Left forelimb (tissue), 1 donor: ENCODE data around the gene COMMD3.
"Not testable (repeated sequence)": the region's sequence is repeated elsewhere in the genome, so short reads cannot be mapped to it uniquely, and the experiment has no call there.

Experiments used
- DNase-seq: peaks from one replicate; pipeline ENCODE4 v3.0.0-alpha.2; 2018; ENCODE audit warnings: low spot score

COMMD3 gene

DNA sequence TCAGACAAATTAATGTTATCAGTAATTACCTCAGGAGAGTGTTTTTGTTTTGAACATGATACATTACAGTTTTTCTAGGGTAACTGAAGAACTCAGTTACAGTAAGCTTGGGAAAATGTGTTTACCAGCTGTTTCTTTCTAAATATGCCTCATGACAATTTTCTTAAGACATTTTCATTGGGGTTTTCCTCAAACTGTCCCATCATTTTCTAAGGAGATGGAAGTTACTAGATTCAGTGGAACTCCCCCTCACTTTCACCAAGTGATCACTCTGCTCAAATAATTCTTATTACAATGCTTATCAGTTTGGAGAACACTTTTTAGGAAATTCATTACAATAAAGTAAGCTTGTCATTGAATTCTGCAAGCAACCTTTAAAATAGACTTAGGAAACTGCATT is 22.7 kb downstream of the COMMD3 start:
- DNase-seq = no peak

DNA sequence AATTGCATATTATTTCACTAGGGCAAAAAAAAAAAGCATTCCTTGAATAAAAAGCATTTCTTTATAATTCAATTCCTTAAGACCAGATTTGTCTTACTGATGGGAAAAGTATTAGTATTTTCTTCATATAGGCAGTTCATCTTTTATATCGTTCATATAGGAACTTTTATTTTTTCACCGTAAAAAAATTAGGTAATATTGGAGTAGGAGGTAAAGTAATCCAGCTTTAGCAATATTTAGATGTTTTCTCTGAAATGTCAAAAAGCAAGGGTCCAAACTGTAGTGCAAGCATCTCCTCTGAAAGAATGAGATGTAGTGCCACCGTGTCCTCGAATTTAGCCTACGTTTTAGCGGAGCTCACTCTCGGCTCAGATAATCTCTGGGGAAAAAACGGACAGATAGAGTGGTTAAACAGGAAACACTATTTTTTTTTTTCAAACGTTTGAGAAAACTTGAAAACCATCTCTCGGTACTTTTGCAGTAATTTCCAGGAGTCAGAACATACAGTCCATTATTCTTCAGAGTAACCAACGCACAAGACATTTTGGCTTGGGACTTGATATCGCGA is 23.7 kb downstream of the COMMD3 start:
- no peak for DNase-seq

DNA sequence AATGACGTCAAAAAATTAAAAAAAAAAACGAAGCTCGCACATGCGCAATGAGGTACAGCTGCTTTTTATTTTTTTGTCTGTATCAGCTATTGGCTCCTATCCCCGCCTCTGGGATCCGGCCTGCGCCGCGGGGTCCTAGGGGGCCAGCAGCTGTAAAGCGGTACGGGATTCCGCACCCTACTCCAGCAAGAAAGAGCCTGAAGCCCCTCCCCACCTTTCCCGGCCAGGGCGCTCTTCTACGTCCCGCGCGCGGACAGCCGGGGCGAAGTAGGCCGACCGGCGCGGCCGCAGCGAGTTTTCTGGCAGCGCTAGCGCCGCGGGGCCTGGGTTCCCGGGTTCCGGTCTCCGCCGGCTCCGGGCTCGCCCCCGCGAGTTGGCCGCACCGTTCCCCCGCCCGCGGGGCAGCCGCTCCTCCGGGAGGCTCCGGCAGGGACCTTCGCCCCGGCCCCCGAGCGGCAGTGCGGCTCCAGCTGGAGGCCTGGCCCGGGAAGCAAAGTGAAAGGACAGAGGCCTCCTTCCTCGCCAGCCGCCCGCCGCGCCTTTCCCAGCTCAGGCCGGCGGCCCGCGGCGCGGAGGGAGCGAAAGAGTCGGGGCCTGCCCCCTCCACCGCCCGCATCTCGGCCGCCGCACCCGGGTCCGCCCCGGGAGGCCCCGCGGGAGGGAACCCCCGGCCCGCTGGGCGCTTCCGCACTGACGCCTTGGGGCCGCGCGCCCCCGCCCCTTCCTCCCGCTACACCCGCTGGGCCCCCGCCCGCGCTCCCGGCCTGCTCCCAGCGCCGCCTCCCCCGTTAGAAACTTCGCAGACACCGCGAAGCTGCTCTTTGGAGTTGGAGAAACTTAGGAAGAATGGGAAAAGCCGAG is 24.4 kb downstream of the COMMD3 start:
- peak; percentile 89 for DNase-seq

DNA sequence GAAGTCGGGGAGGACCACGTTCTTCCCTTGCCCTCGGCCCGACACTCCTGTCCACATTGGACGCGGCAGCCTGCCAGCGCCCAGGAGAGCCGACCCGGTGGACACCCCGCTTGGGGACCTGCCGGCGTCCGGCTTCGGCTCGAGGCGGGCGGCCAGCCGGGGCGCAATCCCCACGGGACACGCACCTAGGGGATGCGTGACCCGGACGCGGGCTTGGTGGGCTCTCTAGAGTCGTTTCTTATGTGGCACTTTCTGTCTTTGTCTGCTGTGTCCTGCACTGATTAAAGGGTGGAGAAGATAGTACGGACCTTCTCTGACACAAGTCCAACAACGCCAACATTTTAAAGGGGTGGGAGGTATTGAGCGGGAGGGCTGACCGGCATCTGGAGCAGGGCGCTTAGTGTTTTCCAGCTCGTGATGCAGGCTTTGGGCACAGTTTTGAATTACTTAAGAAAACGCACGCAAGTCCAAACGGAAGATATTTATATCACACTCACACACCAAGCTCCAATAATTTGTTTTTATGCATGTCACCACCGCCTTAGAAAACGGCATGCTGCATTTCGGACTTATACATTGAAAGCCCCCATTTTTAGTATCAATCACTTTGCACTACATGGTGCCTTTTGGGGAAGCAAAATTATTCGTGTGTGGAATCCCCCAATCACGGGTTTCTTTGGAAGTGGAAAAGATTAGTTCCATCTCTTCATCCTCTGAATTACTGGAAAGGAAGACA is 25.2 kb downstream of the COMMD3 start:
- DNase-seq = peak; percentile 83

DNA sequence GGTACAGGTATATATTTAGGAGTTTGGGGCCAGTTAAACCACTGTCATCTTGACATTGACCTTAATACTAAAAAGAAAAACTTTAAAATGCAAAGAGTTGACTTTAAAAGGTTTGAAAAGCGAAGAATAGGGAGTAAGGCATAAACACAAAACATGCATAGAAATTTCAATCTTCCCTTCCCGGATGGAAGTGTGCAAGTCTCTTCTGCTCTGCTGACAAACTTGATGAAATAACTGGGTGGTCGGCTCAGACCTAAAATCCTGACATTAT is 25.7 kb downstream of the COMMD3 start:
- DNase-seq = no peak

DNA sequence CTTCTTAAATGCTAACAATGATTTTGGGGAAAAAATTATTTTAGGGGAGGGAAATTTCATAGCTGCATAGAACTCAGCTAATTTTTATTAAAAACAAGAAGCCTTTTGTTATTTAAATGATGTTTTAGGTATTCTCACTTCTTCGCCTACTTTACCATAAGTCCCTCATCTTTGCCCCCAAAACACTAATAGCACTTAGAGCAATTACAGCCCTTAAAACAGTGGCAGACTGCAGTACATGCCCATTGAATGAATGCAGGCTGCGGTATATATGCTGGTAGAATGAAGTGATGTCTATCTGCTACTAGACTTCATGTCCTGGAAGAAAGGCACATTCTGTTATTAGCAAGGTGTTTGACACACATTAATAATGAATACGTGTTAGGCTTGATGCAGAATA is 26.2 kb downstream of the COMMD3 start:
- no peak for DNase-seq

DNA sequence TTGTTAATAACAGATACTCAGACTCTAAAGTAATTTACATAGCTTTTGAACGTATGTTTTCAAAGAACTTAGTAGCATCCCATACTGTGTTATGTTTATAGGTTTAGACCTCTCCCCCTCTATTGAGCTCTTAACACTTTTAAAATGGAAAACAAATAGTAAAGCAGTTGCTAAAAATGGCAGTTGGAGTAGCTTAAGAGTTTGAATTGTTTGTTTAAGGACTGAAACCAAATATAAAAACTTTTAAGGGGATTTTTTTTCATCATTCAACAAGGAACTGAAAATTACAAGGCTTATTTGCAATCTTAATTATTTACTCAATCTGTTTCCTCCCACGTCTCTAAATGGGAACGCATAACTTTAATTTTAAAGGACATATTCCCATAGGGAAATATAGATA is 27.5 kb downstream of the COMMD3 start:
- DNase-seq = no peak

DNA sequence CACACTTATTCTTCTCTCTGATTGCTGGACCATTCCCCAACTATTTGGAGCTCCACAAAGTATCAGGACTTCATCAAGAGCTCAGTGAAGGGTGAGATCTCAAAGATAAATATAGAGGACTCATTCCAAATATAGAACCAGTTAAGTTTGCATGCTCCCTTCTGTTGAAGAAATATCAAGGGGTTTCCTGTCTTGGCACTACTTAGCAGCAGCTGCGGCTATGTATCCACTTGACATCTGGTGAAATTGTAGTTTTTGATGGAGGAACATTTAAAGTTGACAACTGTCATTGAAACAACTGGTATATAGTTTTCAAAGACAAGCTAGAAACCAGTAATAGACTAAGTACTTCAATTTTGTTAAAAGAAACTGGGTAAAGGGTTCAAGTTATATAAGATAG is 28.1 kb downstream of the COMMD3 start:
- DNase-seq = no peak

DNA sequence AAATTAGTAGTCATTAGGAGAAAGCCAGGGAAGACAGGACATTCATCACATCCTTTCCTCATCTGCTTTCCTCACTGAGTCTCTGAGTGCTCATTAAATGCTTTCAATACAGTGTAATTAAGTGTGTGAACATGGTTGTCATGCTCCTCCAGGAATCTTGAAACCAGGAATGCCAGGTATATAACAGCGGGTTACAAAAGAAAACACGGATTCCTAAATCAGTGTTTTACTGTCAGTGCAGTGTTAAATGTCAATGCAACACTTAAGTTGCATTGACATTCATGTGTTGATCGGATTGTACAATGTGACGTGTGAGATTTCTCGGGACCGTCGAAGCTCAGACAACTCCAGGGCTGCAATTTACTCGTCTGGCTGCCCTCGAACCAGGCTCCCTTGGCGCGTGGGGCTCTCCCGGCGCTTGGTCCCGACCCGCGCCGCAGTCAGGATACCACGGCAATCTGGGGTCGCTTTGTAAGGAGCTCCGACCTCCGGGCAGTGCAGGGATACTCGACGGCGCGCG is 28.7 kb downstream of the COMMD3 start:
- no peak for DNase-seq

DNA sequence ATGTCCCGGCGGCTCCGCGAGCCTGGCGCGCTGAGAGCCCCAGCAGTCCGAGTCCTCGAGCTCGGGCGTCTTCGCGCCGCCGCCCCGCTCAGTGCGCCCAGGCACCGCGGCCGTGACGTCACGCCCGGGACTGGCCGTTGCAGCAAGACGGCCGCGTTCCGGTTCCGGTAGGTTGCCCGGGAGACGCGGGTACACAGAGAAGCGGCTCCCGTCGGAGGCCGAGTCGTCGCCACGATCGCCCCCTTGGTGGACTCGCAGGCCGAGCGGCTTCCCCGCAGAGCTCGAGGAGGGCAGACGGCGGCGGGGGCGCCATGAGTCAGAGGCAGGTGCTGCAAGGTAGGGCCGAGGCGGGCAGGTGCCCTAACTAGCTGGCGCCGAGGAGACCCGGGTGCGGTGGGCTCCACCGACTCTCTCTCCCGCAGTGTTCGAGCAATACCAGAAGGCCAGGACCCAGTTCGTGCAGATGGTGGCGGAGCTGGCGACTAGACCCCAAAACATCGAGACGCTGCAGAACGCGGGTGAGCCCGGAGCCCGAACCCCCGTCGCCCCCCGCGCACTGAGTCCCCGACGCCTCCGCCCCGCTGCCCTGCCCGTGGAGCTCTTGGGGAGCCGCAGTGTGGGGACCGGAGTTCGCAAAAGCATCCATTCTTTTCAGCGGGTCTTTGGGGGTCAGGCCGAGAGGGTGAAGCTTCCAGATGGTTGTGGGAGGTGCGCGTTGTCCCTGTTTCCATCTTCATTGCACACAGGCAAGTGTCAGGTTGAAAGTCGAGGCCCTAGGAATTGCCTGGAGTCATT is 29.3 kb downstream of the COMMD3 start, which contains the start of gene SPAG6:
Gene SPAG6, plus strand, starts transcription at position 196 of the 795 bp plus-strand sequence. Its CDS starts 116 bp downstream, at position 312.
- DNase-seq = no peak

DNA sequence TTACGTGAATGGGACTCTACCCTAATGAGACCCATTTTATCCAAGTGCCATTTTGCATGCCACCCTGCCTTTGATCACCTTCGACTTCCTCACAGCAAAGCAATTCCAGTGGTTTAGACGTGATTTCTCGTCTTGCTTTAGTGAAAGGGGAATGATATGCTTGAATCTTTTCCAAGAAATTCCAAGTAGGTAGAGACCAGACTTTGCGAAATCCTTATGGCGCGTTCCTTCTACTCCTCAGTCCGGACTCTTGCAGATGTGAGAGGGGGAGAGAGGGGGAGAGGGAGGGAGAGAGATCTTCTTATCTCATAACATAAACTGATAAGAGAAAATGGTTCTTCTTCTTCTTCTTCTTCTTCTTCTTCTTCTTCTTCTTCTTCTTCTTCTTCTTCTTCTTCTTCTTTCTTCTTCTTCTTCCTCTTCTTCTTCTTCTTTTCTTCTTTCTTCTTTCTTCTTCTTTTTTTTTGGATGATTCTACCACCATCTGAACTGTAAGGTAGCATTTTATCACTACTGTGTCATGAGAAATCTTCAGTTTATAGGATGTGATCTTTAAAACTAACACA is 30.0 kb downstream of the COMMD3 start:
- DNase-seq = no peak

DNA sequence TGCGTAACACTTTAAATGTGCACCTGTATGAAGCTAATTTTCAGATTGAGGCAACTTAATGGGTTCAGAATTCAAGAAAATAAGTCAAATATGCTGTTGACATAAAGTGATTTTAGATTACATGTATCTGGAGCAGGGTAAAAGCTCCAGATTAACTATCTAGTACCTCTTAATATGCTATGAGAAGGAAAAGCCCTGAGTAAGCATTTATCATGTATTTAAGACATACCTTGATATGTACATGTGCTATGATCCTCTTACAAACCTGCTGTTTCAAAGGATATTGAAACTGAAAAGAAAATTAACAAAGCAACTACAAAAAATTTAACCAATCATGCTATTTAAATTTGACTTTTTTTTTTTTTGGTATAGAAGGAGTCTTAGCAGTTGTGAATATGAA is 33.6 kb downstream of the COMMD3 start:
- DNase-seq = no peak

DNA sequence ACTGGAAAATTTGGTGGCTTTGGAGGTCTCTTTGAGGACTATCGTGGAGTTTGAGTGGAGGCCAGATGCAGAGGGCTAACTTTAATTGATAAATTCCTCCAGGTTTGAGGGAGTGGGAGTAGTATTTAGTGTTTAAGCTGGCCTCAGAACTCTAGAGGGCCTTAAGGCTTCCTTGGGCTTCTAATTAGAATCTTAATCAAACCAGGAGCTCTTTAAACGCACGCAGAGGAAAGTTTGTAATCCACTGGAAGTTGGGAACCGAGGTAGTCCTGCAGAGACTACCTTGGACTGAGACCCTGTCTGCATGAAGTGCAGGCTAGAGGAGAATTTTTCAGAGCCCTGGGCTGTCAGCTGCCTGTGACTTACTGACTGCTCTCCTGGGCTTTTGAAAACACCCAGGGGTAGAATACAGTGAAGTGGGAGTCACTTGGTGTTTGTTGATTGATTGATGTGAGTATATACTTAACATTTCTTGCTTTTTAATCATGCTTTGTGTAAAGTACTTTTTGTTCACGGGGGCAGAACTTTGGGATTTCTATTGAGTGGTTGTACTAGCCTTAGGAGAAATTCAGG is 35.0 kb downstream of the COMMD3 start:
- no peak for DNase-seq

DNA sequence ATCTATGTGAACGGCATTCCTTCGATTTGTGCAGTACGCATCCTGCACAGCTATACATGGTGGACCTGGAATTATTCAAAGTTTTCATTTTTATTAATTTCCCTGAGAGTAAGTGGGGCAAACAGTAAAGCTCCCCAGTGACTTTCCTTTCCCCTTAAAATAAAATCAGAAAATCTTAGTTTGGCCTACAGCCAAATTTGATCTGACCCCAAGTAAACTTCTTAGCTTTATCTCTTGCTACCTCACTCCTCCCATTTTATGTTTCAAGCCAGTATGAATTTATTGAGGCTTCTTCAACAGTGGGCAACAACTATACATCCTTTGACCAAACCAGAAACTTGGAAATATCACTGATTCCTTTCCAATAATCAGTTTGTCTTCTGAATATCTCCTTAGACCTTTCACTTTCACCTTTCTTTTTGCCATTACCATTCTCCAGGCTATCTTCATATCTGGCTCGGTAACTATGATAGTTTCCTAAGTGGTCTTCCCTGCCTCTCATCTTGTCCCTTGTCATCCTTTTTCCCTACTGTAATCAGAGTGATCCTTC is 40.2 kb downstream of the COMMD3 start:
- DNase-seq = no peak

DNA sequence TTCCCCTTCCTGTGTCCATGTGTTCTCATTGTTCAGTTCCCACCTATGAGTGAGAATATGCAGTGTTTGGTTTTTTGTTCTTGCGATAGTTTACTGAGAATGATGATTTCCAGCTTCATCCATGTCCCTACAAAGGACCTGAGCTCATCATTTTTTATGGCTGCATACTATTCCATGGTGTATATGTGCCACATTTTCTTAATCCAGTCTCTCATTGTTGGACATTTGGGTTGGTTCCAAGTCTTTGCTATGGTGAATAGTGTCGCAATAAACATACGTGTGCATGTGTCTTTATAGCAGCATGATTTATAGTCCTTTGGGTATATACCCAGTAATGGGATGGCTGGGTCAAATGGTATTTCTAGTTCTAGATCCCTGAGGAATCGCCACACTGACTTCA is 41.6 kb downstream of the COMMD3 start:
- DNase-seq = not testable (repeated sequence)

DNA sequence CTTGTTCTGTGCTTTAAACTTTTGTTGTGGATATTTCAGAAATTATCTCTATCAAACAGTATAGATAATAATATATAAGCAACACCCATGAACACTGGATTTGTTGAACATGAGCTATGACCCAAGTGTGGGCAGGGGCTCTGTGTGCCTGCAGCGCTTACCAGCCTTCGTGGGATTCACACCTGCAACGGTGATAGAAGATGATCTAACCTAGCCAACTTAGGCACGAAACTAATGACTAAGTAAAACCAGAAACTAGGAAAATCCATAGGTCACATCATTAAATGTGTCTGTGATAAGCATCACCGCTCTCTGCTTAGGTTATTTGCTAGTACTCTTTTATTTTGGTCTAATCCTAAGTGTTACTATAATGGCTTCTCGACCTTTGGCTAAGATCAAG is 47.1 kb downstream of the COMMD3 start:
- DNase-seq = no peak

DNA sequence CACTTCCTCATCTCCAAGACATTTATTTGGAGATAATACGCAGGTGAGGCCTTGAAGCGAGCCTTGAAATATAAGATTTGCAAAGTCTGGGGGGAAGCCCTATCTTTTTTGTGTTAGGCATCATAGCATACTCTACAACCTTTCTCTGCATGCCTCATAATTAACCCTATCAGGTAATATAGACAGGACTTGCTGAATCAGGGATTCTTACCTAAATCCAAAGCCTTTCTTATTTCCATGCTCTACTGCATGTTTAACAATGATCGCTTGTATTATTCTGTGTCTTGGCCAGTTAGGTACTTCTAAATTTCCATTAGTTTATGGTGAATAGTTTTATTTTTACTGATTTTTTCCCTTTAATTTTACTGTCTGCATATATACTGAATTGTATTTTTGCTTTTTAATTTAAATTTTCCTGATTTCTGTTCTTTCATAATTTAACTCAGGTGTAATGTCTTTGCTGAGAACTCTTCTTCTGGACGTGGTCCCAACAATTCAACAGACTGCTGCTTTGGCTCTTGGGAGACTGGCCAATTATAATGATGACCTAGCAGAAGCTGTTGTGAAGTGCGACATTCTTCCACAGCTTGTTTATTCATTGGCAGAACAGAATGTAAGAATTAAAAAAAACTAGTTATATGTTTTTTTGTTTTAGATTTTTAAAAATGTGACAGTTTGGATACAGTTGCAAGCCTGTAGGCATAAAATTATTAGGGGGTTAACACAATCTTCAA is 48.4 kb downstream of the COMMD3 start:
- DNase-seq = no peak

DNA sequence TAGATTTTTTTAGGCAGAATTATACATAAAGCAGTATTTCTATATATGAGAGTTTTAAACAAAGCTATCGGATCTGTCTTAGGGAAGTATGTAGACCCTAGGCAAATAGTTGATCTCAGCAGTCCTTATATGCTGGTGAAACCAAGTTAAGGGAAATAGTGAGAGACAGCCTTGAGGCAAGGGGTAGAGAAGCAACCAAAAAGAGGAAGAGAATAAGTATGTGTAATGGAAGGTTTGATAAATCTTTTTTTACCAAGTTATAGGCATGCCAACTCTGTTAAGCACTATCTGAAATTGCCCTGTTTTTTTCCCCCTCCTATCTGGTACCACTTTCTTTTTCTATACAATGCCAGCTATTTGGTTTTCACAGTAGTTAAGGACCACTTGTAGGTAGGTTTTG is 49.0 kb downstream of the COMMD3 start:
- no peak for DNase-seq

DNA sequence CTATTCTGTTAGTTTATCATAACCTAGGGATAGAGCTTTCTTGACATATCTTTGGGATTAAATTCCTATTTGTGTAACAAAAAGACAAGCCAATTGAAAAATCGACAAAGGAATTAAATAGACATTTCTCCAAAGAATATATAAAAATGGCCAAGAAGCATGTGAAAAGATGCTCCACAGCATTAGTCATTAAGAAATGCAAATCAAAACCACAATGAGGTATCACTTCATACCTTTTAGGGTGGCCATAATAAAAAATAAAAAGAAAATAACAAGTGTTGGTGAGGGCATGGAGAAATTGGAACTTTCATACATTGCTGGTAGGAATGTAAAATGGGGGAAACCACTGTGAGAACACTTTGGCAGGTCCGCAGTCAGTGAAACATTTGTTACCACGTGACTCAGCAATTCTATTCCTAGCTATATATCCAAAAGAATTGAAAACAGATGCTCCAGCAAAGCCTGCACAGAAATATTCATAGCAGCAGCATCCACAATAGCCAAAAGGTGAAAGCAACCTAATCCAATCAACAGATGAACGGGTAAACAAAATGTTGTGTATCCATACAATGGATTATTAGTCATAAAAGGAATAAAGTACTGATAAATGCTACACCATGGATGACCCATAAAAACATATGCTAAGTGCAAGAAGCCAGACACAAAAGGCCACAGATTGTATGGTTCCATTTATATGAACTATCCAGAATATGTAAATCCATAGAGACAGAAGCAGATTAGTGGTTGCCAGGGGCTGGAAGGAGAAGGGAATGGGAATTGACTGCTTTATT is 49.7 kb downstream of the COMMD3 start:
- no peak for DNase-seq

DNA sequence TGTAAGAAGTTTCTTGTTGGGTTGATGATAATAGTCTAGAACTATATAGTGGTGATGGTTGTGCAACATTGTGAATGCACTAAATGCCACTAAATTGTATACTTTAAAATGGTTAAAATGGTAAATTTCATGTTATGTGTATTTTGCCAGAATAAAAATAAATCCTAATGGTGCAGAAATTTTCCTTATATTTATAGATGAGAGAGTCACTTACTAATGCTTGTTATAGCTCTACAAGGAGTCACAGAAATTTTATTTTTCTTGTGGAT is 50.2 kb downstream of the COMMD3 start:
- no peak for DNase-seq
